D721Med (cell line): ENCODE data around the gene PPARA.

ENCODE experiments used
- DNase-seq: peaks from one replicate; pipeline ENCODE4 v3.0.0; 2011; ENCODE audit warnings: low spot score; ENCODE audit not compliant: insufficient read length
- FAIRE-seq: peaks from 2 replicates; lab custom pipeline; 2011; peaks lifted over from hg19 to GRCh38; lab: Jason Lieb, UNC
- CTCF ChIP-seq: IDR thresholded peaks from 2 replicates; pipeline ENCODE4 v1.5.1; 2012; ENCODE audit warnings: mild to moderate bottlenecking, control low read depth; ENCODE audit not compliant: insufficient read depth; ENCODE audit errors: missing control alignments

The PPARA gene

GRCh38 chr22:46239261-46240048 lies 89.1 kb downstream of the PPARA start:
- DNase-seq (no peak), FAIRE-seq (no peak)
- TF ChIP-seq CTCF = no peak

- no peak for TF ChIP-seq CTCF
- no peak for FAIRE-seq
- no peak for DNase-seq
Observed at GRCh38 chr22:46240073-46240472, 89.7 kb downstream of the PPARA start.

GRCh38 chr22:46240506-46240905 lies 90.2 kb downstream of the PPARA start:
- FAIRE-seq (no peak), DNase-seq (no peak)
- no peak for TF ChIP-seq CTCF

GRCh38 chr22:46240907-46241306 lies 90.6 kb downstream of the PPARA start:
- TF ChIP-seq CTCF = no peak
- DNase-seq (no peak), FAIRE-seq (no peak)

GRCh38 chr22:46241396-46242007 lies 91.2 kb downstream of the PPARA start:
- DNase-seq = no peak
- FAIRE-seq = no peak
- no peak for TF ChIP-seq CTCF

GRCh38 chr22:46242076-46242475 lies 91.8 kb downstream of the PPARA start:
- no peak for TF ChIP-seq CTCF
- no peak for DNase-seq
- no peak for FAIRE-seq

- DNase-seq (no peak), FAIRE-seq (no peak)
- TF ChIP-seq CTCF = no peak
Observed at GRCh38 chr22:46244771-46245170, 94.4 kb downstream of the PPARA start.
